ENCODE data around the gene PLEK. TPM values are rescaled to one million over a fixed set of nuclear protein-coding genes. Genes with fewer than 3 reads are reported as not detected.

The PLEK gene
- total and polyA plus RNA-seq, 10 donors, result 49.1 to 202 (median 101) TPM

GRCh38 chr2:68431316-68431972, 66.4 kb downstream of the PLEK start:
- Histone ChIP-seq H3K4me3 (no peak overlapping the region), H3K36me3 (no peaks in the 10 kb centered on the region), H3K9me3 (no peaks in the 10 kb centered on the region), H3K4me1 (peaks cover 23 to 50% (median 27%) of the 10 kb centered on the region in 6 donors), H3K27ac (no peak overlapping the region), H3K27me3 (replicated peaks in 1 of 7) (no peaks in the 10 kb centered on the region)
- WGBS, 5 donors, result 80 to 86% (median 83%) methylated on average over 8 of the region's 8 CpGs
- TF ChIP-seq CTCF (IDR thresholded peaks at IDR 0.05 in 8 of 11, conservative IDR thresholded peaks at IDR 0.05 in 3 of 11), result no peak
- no peak for TF ChIP-seq POLR2AphosphoS5 (IDR thresholded peaks at IDR 0.05)
- no peak for TF ChIP-seq POLR2A (IDR thresholded peaks at IDR 0.05)
- DNase-seq, result no peak
- intact Hi-C loops (cut with DNase I; ENCODE audit: low total_unique reads), result no loop called here

GRCh38 chr2:68432696-68433658, 67.9 kb downstream of the PLEK start:
- WGBS, 5 donors, result 82 to 88% (median 84%) methylated on average over 9 to 14 of the region's 14 CpGs
- intact Hi-C loops (cut with DNase I; ENCODE audit: low total_unique reads), result no loop called here

GRCh38 chr2:68434981-68435380, 69.9 kb downstream of the PLEK start:
- Histone ChIP-seq H3K27ac (peak overlapping the region in 4 of 8 donors; percentile 3 to 54 (median 21)), H3K27me3 (replicated peaks in 1 of 7) (no peaks in the 10 kb centered on the region), H3K4me3 (no peak overlapping the region), H3K9me3 (no peaks in the 10 kb centered on the region), H3K36me3 (no peaks in the 10 kb centered on the region), H3K4me1 (peaks cover 0 to 34% (median 11%) of the 10 kb centered on the region in 6 donors)
- DNase-seq, result no peak
- intact Hi-C loops (cut with DNase I; ENCODE audit: low total_unique reads), result no loop called here
- TF ChIP-seq POLR2AphosphoS5 (IDR thresholded peaks at IDR 0.05), result no peak
- no peak for TF ChIP-seq POLR2A (IDR thresholded peaks at IDR 0.05)
- no peak for TF ChIP-seq CTCF (IDR thresholded peaks at IDR 0.05 in 8 of 11, conservative IDR thresholded peaks at IDR 0.05 in 3 of 11)

More at GRCh38 chr2:68432696-68433658, 67.9 kb downstream of the PLEK start:
- H3K27me3 ChIP-seq (replicated peaks in 1 of 7), result no peaks in the 10 kb centered on the region
- no peak for TF ChIP-seq CTCF (IDR thresholded peaks at IDR 0.05 in 8 of 11, conservative IDR thresholded peaks at IDR 0.05 in 3 of 11)
- no peak for TF ChIP-seq POLR2AphosphoS5 (IDR thresholded peaks at IDR 0.05)
- TF ChIP-seq POLR2A (IDR thresholded peaks at IDR 0.05), result no peak
- H3K36me3 ChIP-seq, result no peaks in the 10 kb centered on the region
- peaks cover 8 to 37% (median 13%) of the 10 kb centered on the region in 6 donors for H3K4me1 ChIP-seq
- H3K27ac ChIP-seq, result no peak overlapping the region
- DNase-seq, result peak; percentile 76
- no peaks in the 10 kb centered on the region for H3K9me3 ChIP-seq
- H3K4me3 ChIP-seq, result no peak overlapping the region

- H3K9me3 ChIP-seq, result no peaks in the 10 kb centered on the region
- peak overlapping the region in 5 of 8 donors; percentile 3 to 54 (median 31) for H3K27ac ChIP-seq
- DNase-seq, result no peak
- H3K4me3 ChIP-seq, result no peak overlapping the region
- TF ChIP-seq POLR2A (IDR thresholded peaks at IDR 0.05), result no peak
- no peak for TF ChIP-seq POLR2AphosphoS5 (IDR thresholded peaks at IDR 0.05)
- no peak for TF ChIP-seq CTCF (IDR thresholded peaks at IDR 0.05 in 8 of 11, conservative IDR thresholded peaks at IDR 0.05 in 3 of 11)
- peaks cover 0 to 40% (median 11%) of the 10 kb centered on the region in 6 donors for H3K4me1 ChIP-seq
- intact Hi-C loops (cut with DNase I; ENCODE audit: low total_unique reads), result no loop called here
- no peaks in the 10 kb centered on the region for H3K36me3 ChIP-seq
- H3K27me3 ChIP-seq (replicated peaks in 1 of 7), result no peaks in the 10 kb centered on the region
Observed at GRCh38 chr2:68435615-68436014, 70.5 kb downstream of the PLEK start.

Data from spleen (tissue), 11 donors.